GM21390 (cell line): ENCODE results near the gene NUP43.
"Not testable (repeated sequence)": the region's sequence is repeated elsewhere in the genome, so short reads cannot be mapped to it uniquely, and the experiment has no call there.

Source experiments
- ATAC-seq: cut with Tn5 transposase; IDR thresholded peaks from one replicate; pipeline ENCODE4 v1.9.1; 2021; ENCODE audit not compliant: unreplicated experiment

The NUP43 gene

DNA sequence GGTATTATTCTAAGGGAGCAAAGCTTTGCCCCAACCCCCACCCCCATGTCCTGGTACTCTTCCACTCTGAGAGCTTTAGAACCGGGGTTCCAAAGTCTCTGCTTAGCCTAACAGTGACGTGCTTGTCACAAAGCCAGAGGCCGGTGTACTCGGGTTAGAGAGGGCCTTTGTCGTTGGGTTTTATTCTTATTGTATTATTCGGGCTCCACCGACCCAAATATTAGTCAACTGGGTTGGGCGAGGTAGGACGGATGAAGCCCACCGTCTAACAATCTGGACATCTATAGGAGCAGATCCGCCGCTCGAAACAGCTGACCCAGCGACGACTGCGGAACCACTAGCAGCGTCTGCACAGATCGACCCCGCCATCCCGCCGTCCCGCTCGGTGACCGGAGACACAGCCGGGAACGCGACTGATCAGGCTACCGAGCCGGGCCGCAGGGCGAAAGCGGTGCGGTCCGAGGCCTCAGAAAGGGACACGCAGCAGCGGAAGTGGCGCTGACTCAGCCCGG, 2.8 kb upstream of the NUP43 start:
- peak; percentile 2 for ATAC-seq

DNA sequence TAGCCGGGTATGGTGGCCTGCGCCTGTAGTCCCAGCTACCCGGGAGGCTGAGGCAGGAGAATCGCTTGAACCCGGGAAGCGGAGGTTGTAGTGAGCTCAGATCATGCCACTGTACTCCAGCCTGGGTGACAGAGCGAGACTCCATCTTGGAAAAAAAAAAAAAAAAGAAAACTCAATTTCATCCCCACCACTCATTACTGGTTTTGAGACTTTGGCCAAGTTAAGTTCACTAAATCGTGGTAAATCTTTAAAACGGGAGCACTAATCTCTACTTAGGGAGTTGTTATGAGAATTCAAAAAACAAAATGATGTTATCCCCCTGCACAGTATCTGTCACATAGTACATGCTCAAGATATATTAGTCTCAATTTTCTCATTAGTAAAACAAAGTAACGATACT, 1.1 kb downstream of the NUP43 start:
- not testable (repeated sequence) for ATAC-seq

DNA sequence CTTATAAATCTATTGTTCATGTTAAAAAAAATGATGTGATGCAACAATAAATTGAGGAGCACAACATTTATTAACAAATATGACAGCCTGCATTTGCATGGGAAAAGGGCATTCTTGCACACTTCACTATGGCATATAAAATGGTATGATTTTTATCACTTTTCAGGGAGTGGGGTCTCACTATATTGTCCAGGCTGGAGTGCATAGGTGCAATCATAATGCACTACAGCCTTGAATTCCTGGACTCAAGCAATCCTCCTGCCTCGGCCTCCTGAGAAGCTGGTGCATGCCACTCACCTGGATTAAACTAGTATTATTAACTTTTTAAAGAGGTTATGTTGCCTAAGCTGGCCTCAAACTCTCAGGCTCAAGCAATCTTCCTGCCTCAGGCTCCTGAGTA, 11.4 kb downstream of the NUP43 start:
- ATAC-seq = no peak

DNA sequence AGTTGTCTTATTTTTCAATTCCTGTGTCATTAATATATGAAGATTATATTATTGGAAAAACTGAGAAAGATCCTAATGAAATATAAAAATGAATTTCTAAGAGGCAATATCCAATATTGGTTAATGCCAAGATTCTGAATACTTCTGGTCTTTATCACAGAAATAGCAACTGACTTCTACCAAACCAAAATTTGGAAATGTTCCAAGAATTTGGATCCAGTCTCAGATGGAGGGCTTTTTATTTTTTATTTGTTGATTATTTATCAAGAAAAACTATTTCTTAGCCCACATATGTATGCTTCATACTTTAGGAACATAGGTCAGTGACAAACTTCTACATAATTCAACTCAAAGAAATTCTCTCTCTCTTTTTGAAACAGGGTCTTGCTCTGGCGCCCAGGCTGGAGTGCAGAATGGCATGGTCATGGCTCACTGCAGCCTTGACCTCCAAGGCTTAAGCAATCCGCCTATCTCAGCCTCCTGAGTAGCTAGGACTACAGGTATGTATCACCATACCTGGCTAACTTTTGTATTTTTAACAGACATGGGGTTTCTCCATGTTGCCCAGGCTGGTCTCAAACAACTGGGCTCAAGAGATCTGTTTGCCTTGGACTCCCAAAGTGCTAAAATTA, 13.1 kb downstream of the NUP43 start:
- ATAC-seq = no peak

DNA sequence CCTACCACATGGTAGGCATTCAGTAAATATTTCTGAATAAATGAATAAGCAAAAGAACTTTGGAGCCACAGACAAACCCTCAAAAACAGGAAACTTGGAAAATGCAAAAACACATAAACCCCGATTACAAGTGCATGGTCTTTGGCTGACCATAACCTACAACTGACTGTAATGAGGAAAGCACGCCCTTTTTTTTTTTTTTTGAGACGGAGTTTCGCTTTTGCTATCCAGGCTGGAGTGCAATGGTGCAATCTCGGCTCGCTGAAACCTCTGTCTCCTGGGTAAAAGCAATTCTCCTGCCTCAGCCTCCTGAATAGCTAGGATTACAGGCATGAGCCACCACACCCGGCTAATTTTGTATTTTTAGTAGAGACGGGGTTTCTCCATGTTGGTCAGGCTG, 16.5 kb downstream of the NUP43 start:
- ATAC-seq = no peak

DNA sequence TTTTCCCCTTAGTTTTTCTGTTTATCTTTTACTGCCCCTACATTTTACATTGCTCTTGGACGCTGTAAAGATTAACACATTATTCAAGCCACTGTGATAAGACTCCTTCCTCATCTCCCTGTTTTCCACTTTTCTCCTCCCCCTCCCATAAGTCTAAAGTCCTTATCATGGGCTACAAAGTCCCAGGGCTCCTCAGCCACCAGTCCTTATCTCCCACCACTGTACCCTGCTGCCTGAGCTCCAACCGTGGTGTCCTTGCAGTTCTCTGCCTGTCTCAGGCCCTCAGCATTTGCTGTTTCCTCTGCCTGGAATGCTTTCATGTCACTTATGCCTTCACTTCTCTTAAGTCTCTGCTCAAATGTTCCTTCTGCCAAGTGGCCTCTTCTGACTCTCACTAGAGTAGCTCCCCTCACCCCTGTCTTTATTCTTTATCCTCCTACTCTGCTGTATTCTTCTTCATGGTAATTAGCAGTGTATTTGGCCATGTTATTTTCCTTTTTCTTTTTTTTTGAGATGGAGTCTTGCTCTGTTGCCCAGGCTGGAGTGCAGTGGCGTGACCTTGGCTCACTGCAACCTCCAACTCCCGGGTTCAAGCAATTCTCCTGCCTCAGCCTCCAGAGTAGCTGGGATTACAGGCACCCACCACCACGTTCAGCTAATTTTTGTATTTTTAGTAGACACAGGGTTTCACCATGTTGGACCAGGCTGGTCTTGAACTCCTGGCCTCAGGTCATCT, 17.7 kb downstream of the NUP43 start:
- ATAC-seq = no peak

DNA sequence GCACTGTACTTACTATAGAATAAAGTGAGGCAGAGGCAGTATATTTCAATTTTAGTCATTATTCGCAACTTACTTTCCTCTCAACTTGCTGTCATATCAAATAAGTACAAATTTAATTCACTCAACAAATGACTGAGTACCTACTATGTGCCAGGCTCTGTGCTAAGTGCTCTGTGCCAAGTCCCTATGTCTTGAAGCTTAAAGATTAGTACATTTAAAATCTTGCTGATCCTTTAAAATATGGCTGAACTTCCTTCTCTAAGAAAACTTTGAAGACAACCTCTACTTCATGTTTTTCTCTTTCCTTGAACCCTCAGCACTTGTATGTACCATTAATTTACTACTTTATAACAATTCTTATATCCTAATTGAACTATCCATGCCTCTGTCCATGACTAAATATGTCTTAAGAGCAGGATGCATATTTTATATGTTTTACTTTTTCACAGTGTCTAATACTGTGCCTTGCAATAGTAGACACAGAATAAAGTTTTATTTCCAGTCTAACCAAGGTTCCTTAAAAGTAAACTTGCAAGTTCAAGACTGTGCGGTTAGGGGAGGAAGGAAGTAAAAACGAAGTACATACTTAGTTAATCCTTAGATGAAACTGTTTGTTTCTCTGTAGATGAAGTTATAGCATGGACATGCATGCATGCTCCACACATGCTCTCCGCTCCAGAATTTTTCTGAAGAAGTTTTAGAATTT, 18.4 kb downstream of the NUP43 start:
- ATAC-seq = no peak

DNA sequence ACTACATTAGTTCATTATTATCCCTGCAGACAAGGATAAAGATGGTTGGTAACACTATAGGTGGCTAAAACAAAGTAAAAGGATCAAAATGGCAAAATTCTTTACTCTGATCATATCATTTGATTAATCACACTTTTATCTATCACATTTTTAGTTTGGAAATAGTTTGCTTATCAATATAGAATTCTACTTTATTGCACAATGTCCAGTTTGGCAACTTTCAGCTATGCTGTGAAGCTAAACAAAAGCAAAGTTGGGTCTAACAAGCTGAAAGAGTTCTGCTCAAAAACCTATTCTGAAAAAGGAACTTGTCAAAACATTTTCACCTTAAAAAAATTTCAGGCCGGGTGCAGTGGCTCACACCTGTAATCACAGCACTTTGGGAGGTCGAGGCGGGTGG, 20.5 kb downstream of the NUP43 start:
- ATAC-seq = no peak

DNA sequence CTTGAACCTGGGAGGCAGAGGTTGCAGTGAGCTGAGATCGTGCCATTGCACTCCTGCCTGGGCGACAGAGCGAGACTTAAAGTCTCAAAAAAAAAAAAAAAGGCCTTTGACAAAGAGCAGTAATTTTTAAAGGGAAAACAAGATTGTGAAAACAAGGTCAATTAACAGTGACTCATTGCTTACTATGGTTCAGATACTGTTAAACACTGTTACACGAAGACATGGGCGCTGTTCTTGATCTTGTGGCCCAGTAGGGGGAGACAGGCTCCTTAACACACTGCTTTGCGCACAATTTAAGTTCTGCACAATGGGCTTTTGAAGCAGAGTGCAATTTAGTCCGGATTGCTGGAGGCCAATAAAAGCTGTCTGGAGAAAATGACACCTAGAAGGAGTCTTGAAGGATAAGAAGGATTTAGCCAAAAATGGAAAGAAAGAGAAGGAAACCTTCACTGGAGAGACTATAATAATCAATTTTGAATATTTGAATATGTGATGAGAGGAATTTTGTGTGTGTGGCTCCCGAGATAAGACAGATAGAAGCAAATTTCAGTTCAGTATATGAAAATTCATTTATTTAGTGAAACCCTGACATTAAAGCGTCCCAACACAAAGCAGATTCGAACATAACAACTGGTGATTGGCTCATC, 22.4 kb downstream of the NUP43 start:
- no peak for ATAC-seq

DNA sequence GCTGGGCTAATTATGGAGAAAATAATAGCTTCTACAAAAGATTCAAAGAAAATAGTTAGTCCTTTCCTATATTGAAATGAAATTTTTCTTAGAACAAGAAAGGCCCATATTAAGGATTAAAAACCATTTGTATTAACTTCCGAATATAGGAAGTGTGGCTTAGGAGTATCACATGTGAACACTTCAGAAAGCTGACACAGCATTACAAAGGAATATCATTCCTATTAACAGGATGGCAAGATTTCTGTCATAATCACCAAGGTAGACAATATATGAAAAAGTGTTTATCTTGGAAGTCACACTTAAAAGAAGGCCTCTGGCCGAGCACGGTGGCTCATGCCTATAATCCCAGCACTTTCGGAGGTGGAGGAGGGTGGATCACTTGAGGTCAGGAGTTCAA, 23.1 kb downstream of the NUP43 start:
- ATAC-seq = no peak

DNA sequence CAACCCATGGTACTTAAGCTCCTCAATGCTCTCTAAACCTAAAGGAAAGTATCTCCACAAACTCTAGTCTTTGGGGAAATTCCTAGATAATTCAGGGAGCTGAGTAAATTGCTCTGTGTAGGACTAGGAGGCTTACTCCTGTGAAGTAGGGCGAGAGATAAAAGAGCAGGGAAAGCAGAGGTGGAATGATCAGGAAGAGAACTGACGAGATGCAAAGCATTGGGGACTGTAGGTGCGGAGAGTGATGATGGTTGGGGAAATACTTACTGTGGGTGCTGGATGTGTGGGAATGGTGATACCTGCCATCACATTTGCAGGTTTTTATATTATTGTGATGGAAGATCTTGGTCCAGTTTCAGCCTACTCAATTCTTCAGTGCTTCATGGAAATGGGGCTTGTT, 26.8 kb downstream of the NUP43 start:
- ATAC-seq = no peak

DNA sequence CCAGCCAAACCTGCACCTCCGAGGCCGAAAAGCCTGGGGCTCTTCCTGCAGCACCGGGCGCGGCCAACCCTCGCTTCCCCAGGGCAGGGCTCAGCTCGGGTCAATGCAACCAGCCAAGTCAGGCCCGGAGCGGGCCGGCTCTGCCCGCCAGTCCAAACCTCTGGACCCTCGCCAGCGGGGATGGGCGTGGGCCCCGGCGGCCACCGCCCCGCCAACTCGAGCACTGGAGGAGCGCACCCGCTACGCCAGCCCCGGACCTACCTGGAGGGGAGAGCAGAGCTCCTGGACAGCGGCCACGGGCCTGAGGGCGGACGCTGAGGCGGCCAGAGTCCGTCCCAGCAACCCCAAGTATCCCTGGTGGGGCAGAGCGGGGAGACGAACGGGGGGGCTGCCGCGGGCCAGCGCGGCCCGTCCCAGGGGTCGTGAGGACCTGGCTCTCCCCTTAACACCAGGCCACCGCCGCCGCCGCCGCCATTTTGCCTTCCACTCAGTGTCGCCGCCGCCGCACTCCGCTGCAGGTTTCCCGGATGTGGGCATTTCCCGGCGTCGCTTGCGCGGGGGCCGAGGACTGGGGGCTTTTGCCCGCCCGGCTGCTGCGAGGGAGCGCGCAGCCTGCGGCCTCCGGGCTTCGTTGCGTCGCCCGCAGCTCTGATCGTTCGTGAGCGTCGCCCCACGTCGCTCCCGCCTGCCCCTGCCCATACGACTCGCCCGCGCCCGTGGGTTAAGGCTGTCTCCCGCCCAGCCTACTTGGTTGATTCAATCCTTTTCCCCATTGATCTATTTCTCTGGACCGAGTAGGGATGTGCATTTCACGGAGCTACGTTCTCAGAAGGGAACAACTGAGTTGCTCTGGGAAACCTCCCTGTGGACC, 28.5 kb downstream of the NUP43 start, which contains the start of gene LATS1:
TSS of gene LATS1 (minus strand) at position 514 of the 871 bp plus-strand sequence. CDS start 15,975 bp downstream, outside the sequence.
- peak; percentile 83 for ATAC-seq

DNA sequence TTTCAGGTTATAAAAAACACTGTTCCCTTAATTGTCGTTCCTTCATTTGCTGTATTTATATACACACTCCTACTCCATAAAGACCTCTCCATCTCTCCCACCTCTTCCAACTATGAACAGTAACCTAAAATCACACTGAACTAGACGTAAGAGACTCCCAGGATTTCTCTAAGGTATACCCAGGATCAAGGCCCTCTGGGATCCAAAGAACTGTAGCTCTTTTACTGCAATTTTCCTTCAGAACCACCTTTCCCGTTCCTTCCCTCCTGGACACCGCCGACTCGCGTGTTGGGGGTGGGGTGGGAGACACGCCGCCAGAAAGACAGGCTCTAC, 29.1 kb downstream of the NUP43 start:
- ATAC-seq = no peak

DNA sequence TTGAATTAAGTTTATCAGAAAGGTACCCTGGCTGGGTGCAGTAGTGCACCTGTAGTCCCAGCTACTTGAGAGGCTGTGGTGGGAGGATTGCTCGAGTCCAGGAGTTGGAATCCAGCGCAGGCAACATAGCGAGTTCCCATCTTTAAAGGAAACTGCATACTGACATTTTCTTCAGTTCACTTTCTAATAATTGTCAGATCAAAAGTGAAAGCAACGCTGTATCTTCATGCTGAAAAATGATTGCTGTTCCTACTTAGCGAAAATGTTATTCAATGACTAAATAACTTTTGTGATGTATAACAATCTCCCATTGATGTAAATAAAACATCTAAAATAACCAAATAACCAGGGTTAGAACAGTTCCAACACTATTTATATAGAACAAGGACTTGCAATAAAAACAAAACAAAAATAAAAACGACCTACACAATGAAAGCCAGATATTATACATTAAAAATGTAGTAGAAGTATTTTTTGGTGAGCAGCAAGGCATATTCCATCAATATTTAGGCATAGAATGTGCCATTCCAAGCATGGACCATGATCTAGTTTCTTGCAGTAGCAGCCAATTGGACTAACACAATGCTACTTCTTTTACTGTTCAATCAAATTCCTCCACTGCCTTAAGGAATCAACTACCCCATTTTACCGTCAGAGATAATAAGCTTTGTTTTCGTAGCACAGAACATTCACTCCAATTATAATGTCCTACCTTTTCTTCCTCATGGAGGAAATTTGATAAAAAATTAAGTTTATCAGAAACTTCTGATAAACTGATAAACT, 30.0 kb downstream of the NUP43 start:
- ATAC-seq = no peak

DNA sequence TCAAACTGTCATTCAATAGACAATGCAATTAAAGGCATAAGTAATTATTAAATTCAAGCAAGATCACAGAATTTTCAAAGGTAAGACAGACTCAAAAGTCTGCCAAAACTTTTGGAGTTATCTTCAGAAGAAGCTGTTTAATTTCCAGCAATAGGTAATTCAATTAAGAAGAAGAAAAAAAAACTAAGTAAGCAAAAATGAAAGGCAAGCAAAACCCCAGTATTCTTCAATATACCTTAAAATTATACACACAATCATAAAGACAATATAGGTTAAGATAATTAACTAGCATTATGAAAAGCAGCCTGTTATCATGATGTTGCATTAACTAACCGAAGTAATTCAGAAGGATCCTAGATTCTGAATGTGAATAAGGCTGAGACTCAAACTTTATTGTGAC, 31.9 kb downstream of the NUP43 start:
- ATAC-seq = no peak

DNA sequence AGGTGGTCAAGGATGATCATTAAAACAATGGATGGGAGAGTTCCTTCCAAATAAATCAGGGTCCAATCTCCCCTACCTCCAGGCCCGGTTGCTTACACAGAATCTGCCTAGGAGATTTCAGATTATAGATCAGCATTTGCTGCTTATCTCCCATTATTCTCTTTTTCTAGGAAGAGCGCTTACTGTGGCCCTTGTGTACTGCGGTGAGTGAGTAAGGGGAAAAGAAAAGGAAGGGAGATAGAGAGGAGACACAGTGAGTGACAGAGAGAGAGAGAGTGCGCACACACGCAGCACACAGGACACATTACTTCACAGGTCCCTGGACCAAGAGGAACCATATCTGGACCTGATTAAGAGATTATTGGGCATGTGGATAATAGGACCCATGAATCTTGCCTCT, 34.6 kb downstream of the NUP43 start:
- no peak for ATAC-seq

DNA sequence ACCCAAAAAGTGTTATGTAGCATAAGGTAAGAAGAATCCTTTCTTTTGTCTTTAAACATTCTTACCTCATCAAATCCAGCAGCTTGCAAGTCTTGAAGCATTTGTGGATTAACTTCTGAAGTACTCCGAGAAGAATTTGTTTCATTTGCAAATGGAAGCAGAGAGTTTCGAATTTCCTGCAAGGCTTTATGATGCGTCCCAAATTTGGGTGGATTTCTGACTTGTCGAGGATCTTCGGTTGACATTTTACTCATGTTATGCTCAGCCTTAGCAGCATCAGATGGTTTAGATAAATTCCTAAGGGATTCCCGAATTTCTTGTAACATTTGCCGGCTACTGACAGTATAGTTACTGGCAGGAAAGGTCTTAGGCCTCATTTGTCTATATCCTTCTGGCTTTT, 44.6 kb downstream of the NUP43 start:
- no peak for ATAC-seq

DNA sequence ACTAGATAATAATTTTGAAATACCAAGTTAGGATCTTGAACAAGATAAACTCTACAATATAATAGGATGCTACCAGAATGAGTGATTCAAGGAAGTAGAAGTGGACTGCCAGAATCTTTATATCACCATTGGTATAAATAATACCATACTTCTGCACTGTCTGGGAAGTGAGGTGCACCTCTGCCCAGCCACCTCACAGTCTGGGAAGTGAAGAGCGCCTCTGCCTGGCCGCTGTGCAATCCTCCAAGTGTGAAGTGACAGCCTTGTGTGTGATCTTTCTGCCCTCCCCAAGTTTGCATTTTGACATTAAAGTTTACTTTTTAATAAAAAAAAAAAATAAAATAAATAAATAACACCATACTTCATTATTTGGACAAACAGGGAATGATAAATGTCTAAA, 47.2 kb downstream of the NUP43 start:
- ATAC-seq = no peak

DNA sequence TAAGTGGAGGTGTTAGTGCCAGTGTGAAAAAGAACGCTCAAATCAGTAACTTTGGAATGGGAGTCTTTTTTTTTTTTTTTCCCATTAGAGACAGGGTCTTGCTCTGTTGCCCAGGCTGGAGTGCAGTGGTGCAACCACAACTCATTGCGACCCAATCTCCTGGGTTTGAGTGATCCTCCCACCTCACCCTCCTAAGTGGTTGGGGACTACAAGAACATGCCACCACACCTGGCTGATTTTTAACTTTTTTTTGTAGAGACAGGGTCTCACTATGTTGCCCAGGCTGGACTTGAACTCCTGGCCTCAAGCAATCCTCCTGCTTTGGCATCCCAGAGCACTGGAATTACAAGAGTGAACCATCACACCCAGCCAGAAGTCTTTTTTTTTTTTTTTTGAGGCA, 48.2 kb downstream of the NUP43 start:
- ATAC-seq = no peak

DNA sequence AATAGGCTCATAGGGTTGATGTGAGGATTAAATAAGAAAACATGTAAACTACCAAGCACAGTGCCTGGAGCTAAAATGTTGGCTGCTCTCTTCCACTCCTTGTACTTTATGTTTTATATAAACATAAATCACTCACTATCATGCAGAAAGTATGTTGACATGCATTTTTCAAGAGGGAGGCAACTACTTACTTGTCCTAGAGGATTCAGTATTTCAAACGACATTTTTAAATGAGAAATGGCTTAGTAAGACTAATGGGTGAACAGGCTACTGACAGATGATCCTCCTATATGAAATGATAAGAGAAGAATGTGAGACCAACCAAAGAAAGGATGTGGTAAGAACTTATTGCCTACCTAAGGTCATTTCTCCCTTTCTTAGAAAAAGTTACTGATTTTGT, 49.4 kb downstream of the NUP43 start:
- ATAC-seq = no peak
